A673 (cell line): Measurements from ENCODE around the gene SDC4. TPM values are rescaled to one million over a fixed set of nuclear protein-coding genes. Genes with fewer than 3 reads are reported as not detected.

Experiments
- BruUV-seq: library from RNA; stranded (reverse); fragments of 400-500 nt; replicated peaks from 2 replicates; lab custom pipeline; 2021; lab: Mats Ljungman, UMichigan
- CTCF ChIA-PET: fragments of 300-600 bp; sonication (Branson Sonifier 250); formaldehyde crosslinking; loops from one replicate; lab custom pipeline; 2022; ENCODE audit warnings: antibody characterized with exemption; lab: Charles Lee
- POLR2A ChIA-PET: fragments of 300-600 bp; sonication (Branson Sonifier 250); formaldehyde crosslinking; loops from one replicate; lab custom pipeline; 2022; ENCODE audit warnings: antibody characterized with exemption; ENCODE audit not compliant: low non-redundant PET; lab: Charles Lee
- DNase-seq: peaks from one replicate; pipeline ENCODE4 v3.0.0-alpha.2; 2015; ENCODE audit warnings: low spot score
- H3K27ac ChIP-seq: fragments of 200-600 bp; sonication (generic); 2 replicates; pipeline ENCODE4 v1.5.1; 2016; ENCODE audit warnings: mixed run types, low read depth, mild to moderate bottlenecking, mixed read lengths, antibody characterized with exemption, low read length; ENCODE audit not compliant: poor library complexity, severe bottlenecking
- H3K27me3 ChIP-seq: fragments of 200-600 bp; sonication (generic); replicated peaks from 2 replicates; pipeline ENCODE4 v1.6.1; 2017; ENCODE audit warnings: mixed run types, low read depth, mild to moderate bottlenecking, mixed read lengths, antibody characterized with exemption, low read length; ENCODE audit not compliant: insufficient read depth, poor library complexity
- H3K36me3 ChIP-seq: fragments of 200-600 bp; sonication (generic); 2 replicates; pipeline ENCODE4 v1.6.1; 2016; ENCODE audit warnings: mixed run types, mild to moderate bottlenecking, mixed read lengths, antibody characterized with exemption, low read length; ENCODE audit not compliant: insufficient read depth, poor library complexity, severe bottlenecking
- H3K4me1 ChIP-seq: fragments of 200-600 bp; sonication (generic); 2 replicates; pipeline ENCODE4 v1.6.1; 2017; ENCODE audit warnings: mixed run types, mild to moderate bottlenecking, mixed read lengths, antibody characterized with exemption, low read length; ENCODE audit not compliant: insufficient read depth, poor library complexity, severe bottlenecking
- H3K4me3 ChIP-seq: fragments of 200-600 bp; sonication (generic); 2 replicates; pipeline ENCODE4 v1.5.1; 2016; ENCODE audit warnings: low read depth, mixed run types, mild to moderate bottlenecking, mixed read lengths, low read length; ENCODE audit not compliant: poor library complexity, severe bottlenecking
- H3K9me3 ChIP-seq: fragments of 200-600 bp; sonication (generic); 2 replicates; pipeline ENCODE4 v1.6.1; 2016; ENCODE audit warnings: mixed run types, low read depth, mild to moderate bottlenecking, mixed read lengths, antibody characterized with exemption, low read length; ENCODE audit not compliant: poor library complexity, severe bottlenecking
- EZH2 ChIP-seq: fragments of 200-600 bp; sonication (generic); IDR thresholded peaks from 2 replicates; pipeline ENCODE4 v1.6.1; 2017; ENCODE audit warnings: borderline replicate concordance, low read depth, mild to moderate bottlenecking, mixed read lengths, antibody characterized with exemption, low read length; ENCODE audit not compliant: poor library complexity, severe bottlenecking
- intact Hi-C: fragments of 100-400 bp; cut with micrococcal nuclease; formaldehyde crosslinking; loops from one replicate; pipeline ENCODE4 v1.10.0; 2022; ENCODE audit not compliant: unreplicated experiment
- total RNA-seq: library from RNA; stranded (reverse); gene quantifications from 2 replicates; pipeline ENCODE4 v1.2.3, GENCODE V29; 2021
- TF ChIP-seq, protein P1 (sequence below): fragments of 300-800, 200-600 bp; sonication (generic); conservative IDR thresholded peaks from 2 replicates; pipeline ENCODE4 v1.5.1; 2017; ENCODE audit warnings: low read depth, mild to moderate bottlenecking, antibody characterized with exemption, low read length, moderate library complexity, mixed read lengths

SDC4 gene
- total RNA-seq, 1 experiment from 2014 or later = 16.3 TPM

- BruUV-seq = no TSS peak
- peak; percentile 74 for DNase-seq
- intact Hi-C loops = no loop called here
- POLR2A ChIA-PET = no interaction called here
- no peaks in the 10 kb centered on the region for H3K9me3 ChIP-seq
- H3K36me3 ChIP-seq = no peaks in the 10 kb centered on the region
- no peak overlapping the region for H3K27ac ChIP-seq
- no peak for TF ChIP-seq EZH2
- TF ChIP-seq, protein P1, sequence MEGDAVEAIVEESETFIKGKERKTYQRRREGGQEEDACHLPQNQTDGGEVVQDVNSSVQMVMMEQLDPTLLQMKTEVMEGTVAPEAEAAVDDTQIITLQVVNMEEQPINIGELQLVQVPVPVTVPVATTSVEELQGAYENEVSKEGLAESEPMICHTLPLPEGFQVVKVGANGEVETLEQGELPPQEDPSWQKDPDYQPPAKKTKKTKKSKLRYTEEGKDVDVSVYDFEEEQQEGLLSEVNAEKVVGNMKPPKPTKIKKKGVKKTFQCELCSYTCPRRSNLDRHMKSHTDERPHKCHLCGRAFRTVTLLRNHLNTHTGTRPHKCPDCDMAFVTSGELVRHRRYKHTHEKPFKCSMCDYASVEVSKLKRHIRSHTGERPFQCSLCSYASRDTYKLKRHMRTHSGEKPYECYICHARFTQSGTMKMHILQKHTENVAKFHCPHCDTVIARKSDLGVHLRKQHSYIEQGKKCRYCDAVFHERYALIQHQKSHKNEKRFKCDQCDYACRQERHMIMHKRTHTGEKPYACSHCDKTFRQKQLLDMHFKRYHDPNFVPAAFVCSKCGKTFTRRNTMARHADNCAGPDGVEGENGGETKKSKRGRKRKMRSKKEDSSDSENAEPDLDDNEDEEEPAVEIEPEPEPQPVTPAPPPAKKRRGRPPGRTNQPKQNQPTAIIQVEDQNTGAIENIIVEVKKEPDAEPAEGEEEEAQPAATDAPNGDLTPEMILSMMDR = peak; percentile 52
- H3K4me3 ChIP-seq = no peak overlapping the region
- CTCF ChIA-PET = interaction anchor here (0.6 to 1.2 kb wide), 4 partner anchors 19 to 44 kb away, joined by 4 to 7 read pairs (median 5); partner anchors contain the start of gene SYS1
- H3K4me1 ChIP-seq = peaks cover 5% of the 10 kb centered on the region
- H3K27me3 ChIP-seq = no peaks in the 10 kb centered on the region
These were observed 44.5 kb upstream of the SDC4 start for GRCh38 chr20:45392733-45393132.

- CTCF ChIA-PET = interaction anchor here (0.6 to 0.7 kb wide), 2 partner anchors 46 to 52 kb away, joined by 3 to 4 read pairs; no protein-coding TSS in a partner anchor
- POLR2A ChIA-PET = no interaction called here
- no peaks in the 10 kb centered on the region for H3K27me3 ChIP-seq
- H3K27ac ChIP-seq = no peak overlapping the region
- intact Hi-C loops = no loop called here
- TF ChIP-seq, protein P1 = no peak
- no peak for TF ChIP-seq EZH2
- DNase-seq = no peak
- H3K4me1 ChIP-seq = peaks cover 5% of the 10 kb centered on the region
- BruUV-seq = no TSS peak
- H3K36me3 ChIP-seq = no peaks in the 10 kb centered on the region
- H3K9me3 ChIP-seq = no peaks in the 10 kb centered on the region
- H3K4me3 ChIP-seq = no peak overlapping the region
These were observed 43.3 kb upstream of the SDC4 start for GRCh38 chr20:45391559-45391958.

- Histone ChIP-seq H3K27ac (no peak overlapping the region), H3K9me3 (no peaks in the 10 kb centered on the region), H3K4me3 (no peak overlapping the region), H3K4me1 (peaks cover 5% of the 10 kb centered on the region), H3K36me3 (no peaks in the 10 kb centered on the region), H3K27me3 (no peaks in the 10 kb centered on the region)
- BruUV-seq = no TSS peak
- intact Hi-C loops = no loop called here
- no peak for DNase-seq
- TF ChIP-seq, protein P1 = no peak
- TF ChIP-seq EZH2 = no peak
- CTCF ChIA-PET = interaction anchor here (0.6 to 0.7 kb wide), 2 partner anchors 47 to 53 kb away, joined by 3 to 4 read pairs; no protein-coding TSS in a partner anchor
- POLR2A ChIA-PET = no interaction called here
These were observed 42.7 kb upstream of the SDC4 start for GRCh38 chr20:45390931-45391330.
